Measurements from ENCODE around the gene GAS7. TPM values are rescaled to one million over a fixed set of nuclear protein-coding genes. Genes with fewer than 3 reads are reported as not detected.

GAS7 gene
- total and polyA plus RNA-seq, 2 experiments from 2014 or later: 1.9 to 10.7 TPM

DNA sequence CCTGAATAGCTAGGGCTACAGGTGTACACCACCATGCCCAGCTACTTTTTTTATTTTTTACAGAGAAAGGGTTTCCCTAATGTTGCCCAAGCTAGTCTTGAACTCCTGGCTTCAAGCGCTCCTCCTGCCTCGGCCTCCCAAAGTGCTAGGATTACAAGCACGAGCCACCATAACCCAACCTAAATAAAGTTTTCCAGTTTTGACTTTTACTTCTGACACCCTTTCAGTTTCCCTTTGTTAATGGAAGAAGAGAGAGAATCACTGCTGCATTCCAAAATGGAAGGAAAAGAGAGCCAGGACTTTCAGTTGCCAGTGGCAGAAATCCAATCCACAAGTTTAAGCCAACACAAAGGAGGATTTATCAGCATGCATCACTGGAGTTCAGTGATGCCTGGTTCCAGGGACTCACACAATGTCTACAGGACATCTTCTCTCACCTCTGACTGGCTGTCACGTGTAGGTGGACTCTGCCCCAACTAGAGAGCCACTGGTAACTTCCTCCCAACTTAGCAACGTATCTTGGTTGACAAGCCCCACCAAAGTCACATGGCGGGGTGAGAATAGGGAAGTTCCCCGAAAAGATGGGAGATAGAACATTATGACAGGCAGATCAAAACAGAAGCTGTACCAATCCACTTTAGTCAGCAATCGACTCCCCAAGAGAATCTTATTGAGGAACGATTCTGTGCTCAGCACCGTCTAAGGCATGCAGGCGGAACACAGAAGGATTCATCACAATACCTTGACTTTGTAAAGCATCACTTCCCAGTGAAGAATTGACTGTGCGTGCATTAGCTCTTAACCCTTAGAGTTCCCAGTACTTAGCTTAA is 46.5 kb downstream of the GAS7 start (continued):
- TF ChIP-seq, protein P1, sequence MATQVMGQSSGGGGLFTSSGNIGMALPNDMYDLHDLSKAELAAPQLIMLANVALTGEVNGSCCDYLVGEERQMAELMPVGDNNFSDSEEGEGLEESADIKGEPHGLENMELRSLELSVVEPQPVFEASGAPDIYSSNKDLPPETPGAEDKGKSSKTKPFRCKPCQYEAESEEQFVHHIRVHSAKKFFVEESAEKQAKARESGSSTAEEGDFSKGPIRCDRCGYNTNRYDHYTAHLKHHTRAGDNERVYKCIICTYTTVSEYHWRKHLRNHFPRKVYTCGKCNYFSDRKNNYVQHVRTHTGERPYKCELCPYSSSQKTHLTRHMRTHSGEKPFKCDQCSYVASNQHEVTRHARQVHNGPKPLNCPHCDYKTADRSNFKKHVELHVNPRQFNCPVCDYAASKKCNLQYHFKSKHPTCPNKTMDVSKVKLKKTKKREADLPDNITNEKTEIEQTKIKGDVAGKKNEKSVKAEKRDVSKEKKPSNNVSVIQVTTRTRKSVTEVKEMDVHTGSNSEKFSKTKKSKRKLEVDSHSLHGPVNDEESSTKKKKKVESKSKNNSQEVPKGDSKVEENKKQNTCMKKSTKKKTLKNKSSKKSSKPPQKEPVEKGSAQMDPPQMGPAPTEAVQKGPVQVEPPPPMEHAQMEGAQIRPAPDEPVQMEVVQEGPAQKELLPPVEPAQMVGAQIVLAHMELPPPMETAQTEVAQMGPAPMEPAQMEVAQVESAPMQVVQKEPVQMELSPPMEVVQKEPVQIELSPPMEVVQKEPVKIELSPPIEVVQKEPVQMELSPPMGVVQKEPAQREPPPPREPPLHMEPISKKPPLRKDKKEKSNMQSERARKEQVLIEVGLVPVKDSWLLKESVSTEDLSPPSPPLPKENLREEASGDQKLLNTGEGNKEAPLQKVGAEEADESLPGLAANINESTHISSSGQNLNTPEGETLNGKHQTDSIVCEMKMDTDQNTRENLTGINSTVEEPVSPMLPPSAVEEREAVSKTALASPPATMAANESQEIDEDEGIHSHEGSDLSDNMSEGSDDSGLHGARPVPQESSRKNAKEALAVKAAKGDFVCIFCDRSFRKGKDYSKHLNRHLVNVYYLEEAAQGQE (IDR thresholded peaks at IDR 0.05; ENCODE audit: unreplicated experiment): no peak
- TF ChIP-seq CREB1 (CRISPR knock-in tag; IDR thresholded peaks at IDR 0.05; ENCODE audit: low read depth) (no peak), ZNF114 (CRISPR knock-in tag; IDR thresholded peaks at IDR 0.05) (no peak), POLR2AphosphoS5 (IDR thresholded peaks at IDR 0.05; ENCODE audit: low read depth) (no peak)

DNA sequence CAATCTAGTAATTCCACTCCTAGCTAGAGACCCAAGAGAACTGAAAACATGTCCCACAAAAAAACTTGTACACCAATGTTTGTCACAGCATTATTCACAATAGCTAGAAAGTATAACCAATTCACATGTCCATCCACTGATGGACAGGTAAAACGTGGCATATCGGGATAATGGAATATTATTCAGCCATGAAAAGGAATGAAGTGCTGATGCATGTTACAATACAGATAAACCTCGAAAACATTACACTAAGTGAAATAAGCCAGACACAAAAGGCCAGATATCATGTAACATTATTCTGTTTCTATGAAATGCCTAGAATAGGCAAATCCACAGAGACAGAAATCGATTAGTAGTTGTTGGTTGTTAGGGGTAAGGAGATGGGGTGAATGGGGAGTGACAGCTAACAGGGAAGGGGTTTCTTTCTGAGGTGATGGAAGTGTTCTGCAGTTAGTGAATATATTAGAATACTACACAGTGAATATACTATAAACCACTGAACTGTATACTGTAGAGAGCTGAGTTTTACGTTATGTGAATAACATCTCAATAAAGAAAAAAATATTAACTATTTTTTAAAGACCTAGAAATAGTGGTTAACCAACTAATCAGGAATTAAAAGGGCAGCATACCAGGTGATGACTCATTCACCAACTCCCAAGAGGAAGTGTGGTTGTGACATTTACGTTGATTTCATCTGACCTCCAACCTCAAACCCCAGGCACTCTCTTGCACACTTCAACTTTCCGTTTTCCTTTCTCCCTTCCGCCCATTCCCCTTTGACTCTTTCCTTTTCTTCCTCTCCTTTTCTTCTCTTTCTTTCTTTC is 48.6 kb downstream of the GAS7 start:
- H3K4me3 ChIP-seq: no peak overlapping the region
- H3K4me3 Mint-ChIP-seq: no peak overlapping the region
- no peak for TF ChIP-seq STAT1 (IDR thresholded peaks at IDR 0.05; ENCODE audit: unreplicated experiment)
- TF ChIP-seq POLR2AphosphoS5 (IDR thresholded peaks at IDR 0.05; ENCODE audit: low read depth): no peak
- TF ChIP-seq, protein P1 (IDR thresholded peaks at IDR 0.05; ENCODE audit: unreplicated experiment): no peak
- no peak for TF ChIP-seq NANOG (IDR thresholded peaks at IDR 0.05; ENCODE audit: borderline replicate concordance)
- no peak for TF ChIP-seq ZNF114 (CRISPR knock-in tag; IDR thresholded peaks at IDR 0.05)
- TF ChIP-seq, protein P2, sequence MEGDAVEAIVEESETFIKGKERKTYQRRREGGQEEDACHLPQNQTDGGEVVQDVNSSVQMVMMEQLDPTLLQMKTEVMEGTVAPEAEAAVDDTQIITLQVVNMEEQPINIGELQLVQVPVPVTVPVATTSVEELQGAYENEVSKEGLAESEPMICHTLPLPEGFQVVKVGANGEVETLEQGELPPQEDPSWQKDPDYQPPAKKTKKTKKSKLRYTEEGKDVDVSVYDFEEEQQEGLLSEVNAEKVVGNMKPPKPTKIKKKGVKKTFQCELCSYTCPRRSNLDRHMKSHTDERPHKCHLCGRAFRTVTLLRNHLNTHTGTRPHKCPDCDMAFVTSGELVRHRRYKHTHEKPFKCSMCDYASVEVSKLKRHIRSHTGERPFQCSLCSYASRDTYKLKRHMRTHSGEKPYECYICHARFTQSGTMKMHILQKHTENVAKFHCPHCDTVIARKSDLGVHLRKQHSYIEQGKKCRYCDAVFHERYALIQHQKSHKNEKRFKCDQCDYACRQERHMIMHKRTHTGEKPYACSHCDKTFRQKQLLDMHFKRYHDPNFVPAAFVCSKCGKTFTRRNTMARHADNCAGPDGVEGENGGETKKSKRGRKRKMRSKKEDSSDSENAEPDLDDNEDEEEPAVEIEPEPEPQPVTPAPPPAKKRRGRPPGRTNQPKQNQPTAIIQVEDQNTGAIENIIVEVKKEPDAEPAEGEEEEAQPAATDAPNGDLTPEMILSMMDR (conservative IDR thresholded peaks at IDR 0.05; ENCODE audit: low read depth in 2 of 2): no peak

More for the DNA sequence above, 48.6 kb downstream of the GAS7 start:
- Histone ChIP-seq H3F3A (replicated peaks; ENCODE audit: low read depth) (no peaks in the 10 kb centered on the region), H3K79me2 (replicated peaks; ENCODE audit: insufficient read depth) (no peaks in the 10 kb centered on the region), H3K27ac (ENCODE audit: low read depth) (no peak overlapping the region), H3K36me3 (ENCODE audit: insufficient read depth) (no peaks in the 10 kb centered on the region), H3K4me2 (no peak overlapping the region), H3K27me3 (ENCODE audit: insufficient read depth) (no peaks in the 10 kb centered on the region), H3K9me2 (ENCODE audit: insufficient read depth) (no peaks in the 10 kb centered on the region), H2AFZ (no peak overlapping the region), H3K4me1 (ENCODE audit: insufficient read depth) (no peaks in the 10 kb centered on the region), H4K20me1 (replicated peaks; ENCODE audit: insufficient read depth) (no peaks in the 10 kb centered on the region)
- no peaks in the 10 kb centered on the region; the same call in 2 of the 3 replicates for H3K36me3 Mint-ChIP-seq (ENCODE audit: low read depth)
- no peak for DNase-seq (ENCODE audit: low spot score)
- no peak for ATAC-seq
- H3K9me3 Mint-ChIP-seq: no peaks in the 10 kb centered on the region
- H3K27me3 Mint-ChIP-seq (ENCODE audit: insufficient read depth, low read depth, poor library complexity): peaks cover 3% of the 10 kb centered on the region
- H3K4me1 Mint-ChIP-seq: no peaks in the 10 kb centered on the region
- no peak overlapping the region for H3K27ac Mint-ChIP-seq
